Cardiac fibroblast (primary cell): ENCODE results near the gene ARPC5.

Experiments used
- DNase-seq, 2 donors: peaks; one replicate each; pipeline versions ENCODE4 v3.0.0 to v3.0.0-alpha.2; 2010; ENCODE audit warnings: low read depth in 2 of 2
- H3K4me3 ChIP-seq, 2 donors: replicated peaks in 1 of 2; 1 replicate in 1 of 2; 2 replicates in 1 of 2; pipeline ENCODE4 v1.5.1; 2011; ENCODE audit warnings: low read depth in 2 of 2, low read length in 2 of 2, mild to moderate bottlenecking in 2 of 2, moderate library complexity in 1 of 2
- TF ChIP-seq, protein P1 (sequence below): IDR thresholded peaks from one replicate; pipeline ENCODE4 v1.5.1; 2011; ENCODE audit warnings: low read depth, mild to moderate bottlenecking, low read length, inconsistent platforms

Gene ARPC5

GRCh38 chr1:183648042-183648441 is 12.5 kb upstream of the ARPC5 start:
- DNase-seq: no peak
- H3K4me3 ChIP-seq: no peak overlapping the region
- TF ChIP-seq, protein P1, sequence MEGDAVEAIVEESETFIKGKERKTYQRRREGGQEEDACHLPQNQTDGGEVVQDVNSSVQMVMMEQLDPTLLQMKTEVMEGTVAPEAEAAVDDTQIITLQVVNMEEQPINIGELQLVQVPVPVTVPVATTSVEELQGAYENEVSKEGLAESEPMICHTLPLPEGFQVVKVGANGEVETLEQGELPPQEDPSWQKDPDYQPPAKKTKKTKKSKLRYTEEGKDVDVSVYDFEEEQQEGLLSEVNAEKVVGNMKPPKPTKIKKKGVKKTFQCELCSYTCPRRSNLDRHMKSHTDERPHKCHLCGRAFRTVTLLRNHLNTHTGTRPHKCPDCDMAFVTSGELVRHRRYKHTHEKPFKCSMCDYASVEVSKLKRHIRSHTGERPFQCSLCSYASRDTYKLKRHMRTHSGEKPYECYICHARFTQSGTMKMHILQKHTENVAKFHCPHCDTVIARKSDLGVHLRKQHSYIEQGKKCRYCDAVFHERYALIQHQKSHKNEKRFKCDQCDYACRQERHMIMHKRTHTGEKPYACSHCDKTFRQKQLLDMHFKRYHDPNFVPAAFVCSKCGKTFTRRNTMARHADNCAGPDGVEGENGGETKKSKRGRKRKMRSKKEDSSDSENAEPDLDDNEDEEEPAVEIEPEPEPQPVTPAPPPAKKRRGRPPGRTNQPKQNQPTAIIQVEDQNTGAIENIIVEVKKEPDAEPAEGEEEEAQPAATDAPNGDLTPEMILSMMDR: no peak

DNA sequence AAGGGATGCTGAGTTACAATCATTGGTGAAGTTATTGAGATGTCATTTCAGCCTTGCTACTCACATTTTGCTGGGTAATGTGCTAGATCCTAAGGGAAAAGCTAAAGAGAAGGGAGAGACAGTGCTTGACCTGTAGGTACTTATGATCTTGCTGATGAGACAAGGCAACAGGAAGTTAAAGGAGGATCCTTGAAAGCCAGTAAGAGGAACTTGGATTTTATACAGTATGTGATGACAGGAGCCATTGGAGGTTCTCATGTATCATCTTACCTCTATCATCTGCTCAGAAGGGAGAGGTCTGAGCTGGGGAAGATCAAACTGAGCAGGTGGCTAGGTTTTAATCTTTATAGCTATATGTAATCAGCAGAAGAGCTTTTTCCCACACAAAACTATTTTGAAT is 11.2 kb upstream of the ARPC5 start:
- no peak overlapping the region for H3K4me3 ChIP-seq
- TF ChIP-seq, protein P1: no peak
- DNase-seq: no peak

- no peak overlapping the region for H3K4me3 ChIP-seq
- no peak for DNase-seq
- TF ChIP-seq, protein P1: no peak
These were observed 9.9 kb upstream of the ARPC5 start for GRCh38 chr1:183645531-183645930.

DNA sequence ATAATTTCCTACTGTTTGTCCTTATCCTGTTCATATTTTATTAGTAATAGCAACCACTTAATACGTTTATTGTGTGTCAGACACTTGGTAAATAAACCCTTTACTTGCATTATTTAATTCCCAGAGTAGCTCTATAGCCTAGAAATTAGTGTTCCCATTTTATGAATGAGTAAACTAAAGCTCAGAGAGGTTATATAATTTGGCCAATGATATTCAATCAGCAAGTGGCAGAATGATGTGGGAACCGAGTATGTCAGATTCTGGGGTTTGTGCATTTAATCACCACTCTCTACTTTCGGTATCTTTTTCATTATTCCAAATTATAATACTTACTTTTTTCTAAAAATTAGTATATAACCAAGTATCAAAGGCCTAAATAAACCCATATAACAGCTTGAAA is 6.6 kb upstream of the ARPC5 start:
- TF ChIP-seq, protein P1: no peak
- DNase-seq: no peak
- H3K4me3 ChIP-seq: no peak overlapping the region

GRCh38 chr1:183640193-183640592 is 4.6 kb upstream of the ARPC5 start:
- no peak for DNase-seq
- TF ChIP-seq, protein P1: no peak
- no peak overlapping the region for H3K4me3 ChIP-seq

DNA sequence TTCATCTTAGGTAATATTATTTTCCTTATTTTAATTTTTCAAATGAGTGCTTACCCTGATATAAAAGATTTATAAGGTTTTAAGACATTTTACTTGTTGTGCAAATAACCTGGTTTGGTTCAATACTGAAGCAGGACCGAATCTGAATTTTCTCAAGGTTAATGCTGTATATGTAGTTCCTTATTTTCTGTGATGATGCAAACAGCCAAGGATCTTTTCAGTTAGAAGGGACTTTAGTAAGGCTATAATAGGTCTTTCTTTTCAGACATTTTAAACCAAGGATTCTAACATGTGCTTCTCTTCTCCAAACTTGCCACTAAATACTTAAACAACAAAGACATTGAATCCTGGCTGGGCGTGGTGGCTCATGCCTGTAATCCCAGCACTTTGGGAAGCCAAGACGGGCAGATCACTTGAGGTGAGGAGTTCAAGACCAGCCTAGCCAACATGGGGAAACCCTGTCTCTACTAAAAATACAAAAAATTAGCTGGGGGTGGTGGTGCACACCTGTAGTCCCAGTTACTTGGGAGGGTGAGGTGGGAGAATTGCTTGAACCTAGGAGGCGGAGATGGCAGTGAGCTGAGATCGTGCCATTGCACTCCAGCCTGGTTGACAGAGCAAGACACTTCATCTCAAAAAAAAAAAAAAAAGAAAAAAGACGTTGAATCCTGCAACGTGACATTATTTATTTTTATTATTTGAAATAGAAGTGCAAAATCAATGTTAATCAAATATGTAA is 3.2 kb upstream of the ARPC5 start:
- DNase-seq: no peak
- TF ChIP-seq, protein P1: no peak
- H3K4me3 ChIP-seq: no peak overlapping the region

GRCh38 chr1:183636783-183637182 is 1.2 kb upstream of the ARPC5 start:
- TF ChIP-seq, protein P1: no peak
- peak overlapping the region in 1 of 2 donors; percentile 74 for H3K4me3 ChIP-seq
- no peak for DNase-seq
